GM04503 (cell line): ENCODE measurements around the gene RPTOR.

Experiments
- DNase-seq: peaks from one replicate; pipeline ENCODE4 v3.0.0-alpha.2; 2012; ENCODE audit warnings: low read depth

Gene RPTOR

GRCh38 chr17:80591788-80592187 lies 47.1 kb downstream of the RPTOR start:
- no peak for DNase-seq

GRCh38 chr17:80592243-80592642 lies 47.6 kb downstream of the RPTOR start:
- DNase-seq = no peak

GRCh38 chr17:80593181-80593580 lies 48.5 kb downstream of the RPTOR start:
- no peak for DNase-seq

- DNase-seq = no peak
Observed at GRCh38 chr17:80594431-80595269, 50.0 kb downstream of the RPTOR start.

GRCh38 chr17:80596760-80597608 lies 52.3 kb downstream of the RPTOR start:
- no peak for DNase-seq

- no peak for DNase-seq
Observed at GRCh38 chr17:80598813-80599545, 54.3 kb downstream of the RPTOR start.

- no peak for DNase-seq
Observed at GRCh38 chr17:80599546-80600305, 55.1 kb downstream of the RPTOR start.

GRCh38 chr17:80601146-80601545 lies 56.5 kb downstream of the RPTOR start:
- DNase-seq = no peak

- no peak for DNase-seq
Observed at GRCh38 chr17:80603396-80603795, 58.8 kb downstream of the RPTOR start.

GRCh38 chr17:80604009-80604669 lies 59.5 kb downstream of the RPTOR start:
- no peak for DNase-seq

GRCh38 chr17:80604670-80605010 lies 60.0 kb downstream of the RPTOR start:
- no peak for DNase-seq

- DNase-seq = no peak
Observed at GRCh38 chr17:80605326-80606066, 60.9 kb downstream of the RPTOR start.

GRCh38 chr17:80608326-80608725 lies 63.7 kb downstream of the RPTOR start:
- DNase-seq = no peak

GRCh38 chr17:80609757-80610156 lies 65.1 kb downstream of the RPTOR start:
- DNase-seq = no peak

GRCh38 chr17:80611816-80612215 lies 67.2 kb downstream of the RPTOR start:
- DNase-seq = no peak

GRCh38 chr17:80612997-80613731 lies 68.5 kb downstream of the RPTOR start:
- DNase-seq = no peak

- no peak for DNase-seq
Observed at GRCh38 chr17:80613732-80614071, 69.1 kb downstream of the RPTOR start.

- no peak for DNase-seq
Observed at GRCh38 chr17:80614332-80615047, 69.9 kb downstream of the RPTOR start.

- no peak for DNase-seq
Observed at GRCh38 chr17:80615376-80615775, 70.7 kb downstream of the RPTOR start.
